ENCODE data around the gene PML.
"Not testable (repeated sequence)": the region's sequence is repeated elsewhere in the genome, so short reads cannot be mapped to it uniquely, and the experiment has no call there.

Gene PML

DNA sequence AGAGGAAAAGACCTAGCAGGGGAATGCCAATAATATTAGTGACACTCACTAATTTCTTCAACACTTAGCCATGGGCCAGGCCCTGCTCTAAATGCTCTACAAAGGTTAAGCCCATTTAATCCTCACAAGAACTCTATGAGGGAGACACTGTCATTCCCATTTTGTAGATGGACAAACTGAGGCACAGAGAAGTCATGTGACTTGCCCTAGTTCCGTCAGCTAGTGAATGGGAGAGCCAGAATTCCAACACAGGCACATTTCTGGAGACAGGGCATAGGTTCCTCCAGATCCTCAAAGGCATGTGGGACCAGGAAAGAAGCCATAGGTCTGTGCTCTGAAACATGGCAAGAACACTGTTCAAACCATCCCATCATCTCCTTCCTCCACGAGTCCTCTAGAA is 36.7 kb upstream of the PML start:
- no peak for DNase-seq

DNA sequence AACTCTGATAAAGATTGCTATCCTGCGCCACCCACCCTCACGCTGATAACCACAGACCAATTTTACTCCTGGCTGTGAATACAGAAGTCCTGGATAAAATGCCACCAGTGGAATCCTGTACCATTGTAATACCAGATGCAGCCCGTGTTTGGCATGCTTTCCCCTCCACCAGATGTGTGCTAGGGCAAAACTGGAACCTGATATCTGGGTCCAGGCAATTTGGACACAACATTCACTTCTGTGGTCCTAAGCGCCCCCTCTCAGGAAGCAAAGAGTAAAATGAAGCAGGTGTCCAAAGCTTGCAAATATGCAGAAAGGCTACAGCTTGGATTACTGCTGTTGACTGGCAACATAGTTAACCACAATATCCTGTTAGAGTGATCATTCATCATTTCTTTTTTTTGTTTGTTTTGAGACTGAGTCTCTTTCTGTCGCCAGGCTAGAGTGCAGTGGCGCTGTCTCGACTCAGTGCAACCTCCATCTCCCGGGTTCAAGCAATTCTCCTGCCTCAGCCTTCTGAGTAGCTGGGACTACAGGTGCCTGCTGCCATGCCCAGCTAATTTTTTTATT is 35.4 kb upstream of the PML start:
- peak; percentile 48 for DNase-seq

DNA sequence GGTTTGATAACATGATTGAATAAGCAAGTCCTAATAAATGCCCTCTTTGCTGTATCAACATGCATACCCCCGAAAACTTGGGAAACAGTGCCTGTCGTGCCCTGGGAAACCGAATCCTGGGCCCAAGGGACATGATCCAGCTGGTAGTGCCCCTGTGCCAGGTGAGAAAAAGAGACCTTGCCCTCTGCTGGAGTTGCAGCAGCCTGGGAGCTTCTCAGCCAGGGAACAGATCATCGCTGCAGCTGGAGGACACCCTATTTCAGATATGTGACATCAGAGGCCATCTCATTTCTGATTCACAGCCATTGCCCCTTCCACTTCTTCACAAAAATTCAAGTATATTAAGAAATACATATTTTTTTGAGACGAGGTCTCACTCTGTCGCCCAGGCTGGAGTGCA is 34.7 kb upstream of the PML start:
- DNase-seq, result no peak

DNA sequence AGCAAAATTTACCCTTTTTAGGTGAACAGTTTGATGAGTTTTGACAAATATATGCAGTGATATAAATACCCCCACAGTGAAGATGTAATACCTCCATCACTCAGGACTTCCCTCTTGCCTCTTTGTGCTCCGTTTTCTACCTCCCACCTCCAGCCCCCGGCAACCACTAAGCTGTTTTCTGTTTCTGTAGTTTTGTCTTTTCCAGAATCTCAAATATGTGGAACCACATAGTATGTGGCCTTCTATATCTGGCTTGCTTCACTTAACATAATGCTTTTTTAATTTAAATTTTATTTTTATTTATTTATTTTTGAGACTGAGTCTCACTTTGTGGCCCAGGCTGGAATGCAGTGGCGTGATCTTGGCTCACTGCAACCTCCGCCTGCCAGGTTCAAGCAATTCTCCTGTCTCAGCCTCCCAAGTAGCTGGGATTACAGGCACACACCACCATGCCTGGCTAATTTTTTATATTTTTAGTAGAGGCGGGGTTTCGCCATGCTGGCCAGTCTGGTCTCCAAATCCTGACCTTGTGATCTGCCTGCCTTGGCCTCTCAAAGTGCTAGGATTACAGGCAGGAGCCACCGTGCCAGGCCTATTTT is 33.9 kb upstream of the PML start:
- DNase-seq, result not testable (repeated sequence)

DNA sequence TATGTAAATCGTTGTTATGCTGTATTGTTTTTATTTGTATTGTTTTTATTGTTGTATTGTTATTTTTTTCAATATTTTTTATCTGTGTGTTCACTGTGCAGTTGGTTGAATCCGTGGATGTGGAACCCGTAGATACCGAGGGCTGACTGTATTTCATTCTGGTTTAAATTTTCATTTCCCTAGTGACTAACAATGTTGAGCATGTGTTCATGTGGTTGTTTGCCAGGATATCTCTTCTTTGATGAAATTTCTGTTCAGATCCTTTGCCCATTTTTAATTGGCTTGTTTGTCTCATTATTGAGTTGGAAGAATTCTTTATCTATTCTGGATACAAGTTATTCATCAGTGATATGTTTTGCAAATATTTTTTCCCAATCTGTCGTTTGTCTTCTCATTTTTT is 32.1 kb upstream of the PML start:
- DNase-seq, result no peak

DNA sequence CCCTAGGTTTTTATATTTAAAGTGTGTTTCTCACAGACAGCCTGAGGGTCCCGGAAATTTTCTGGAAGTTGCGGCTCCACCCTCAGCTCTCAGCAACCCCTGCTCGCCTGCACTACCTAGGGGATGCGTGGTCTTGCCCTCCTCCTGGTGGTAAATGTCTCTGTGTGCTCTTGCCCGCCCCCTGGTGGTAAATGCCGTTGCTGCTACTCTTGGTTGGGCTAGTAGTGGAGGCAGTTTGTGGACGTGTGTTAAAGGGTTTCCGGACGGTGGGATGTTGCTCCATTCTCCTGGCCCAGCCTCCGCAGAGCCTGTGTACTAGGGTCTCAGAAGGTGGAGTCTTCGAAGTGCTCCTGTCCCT is 29.8 kb upstream of the PML start:
- DNase-seq, result peak; percentile 67

DNA sequence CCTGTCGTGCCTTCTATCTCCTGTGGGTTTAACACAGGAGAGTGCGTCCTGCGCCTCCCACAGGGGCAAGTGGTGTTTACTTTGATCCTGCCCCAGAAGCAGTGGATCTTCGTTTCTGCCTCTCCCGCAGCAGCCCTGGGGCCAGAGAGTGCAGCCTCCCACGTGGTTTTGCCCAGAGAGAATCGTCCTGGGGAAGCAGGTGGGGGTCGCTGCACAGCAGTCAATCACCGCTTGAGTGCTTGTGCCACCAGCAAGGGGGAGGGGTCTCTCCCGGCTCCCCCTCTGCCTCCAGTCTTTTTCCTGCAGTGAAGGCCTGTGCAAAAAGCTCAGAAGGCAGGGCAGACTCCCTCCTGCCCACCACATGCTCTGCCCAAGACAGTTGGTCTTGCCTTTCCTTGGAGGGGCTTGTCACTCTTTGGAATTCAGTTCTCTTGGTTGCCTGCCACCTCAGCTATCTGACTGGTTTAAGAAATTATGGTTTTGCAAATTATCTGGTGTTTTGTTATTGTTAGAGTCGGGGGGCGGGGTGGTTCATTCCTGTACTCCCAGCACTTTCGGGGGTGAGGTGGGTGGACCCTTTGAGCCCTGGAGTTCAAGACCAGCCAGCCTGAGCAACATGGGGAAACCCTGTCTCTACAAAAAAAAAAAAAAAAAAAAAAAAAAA is 29.3 kb upstream of the PML start:
- peak; percentile 45 for DNase-seq

- DNase-seq, result no peak
These were observed 28.8 kb upstream of the PML start for GRCh38 chr15:73965758-73966113.

DNA sequence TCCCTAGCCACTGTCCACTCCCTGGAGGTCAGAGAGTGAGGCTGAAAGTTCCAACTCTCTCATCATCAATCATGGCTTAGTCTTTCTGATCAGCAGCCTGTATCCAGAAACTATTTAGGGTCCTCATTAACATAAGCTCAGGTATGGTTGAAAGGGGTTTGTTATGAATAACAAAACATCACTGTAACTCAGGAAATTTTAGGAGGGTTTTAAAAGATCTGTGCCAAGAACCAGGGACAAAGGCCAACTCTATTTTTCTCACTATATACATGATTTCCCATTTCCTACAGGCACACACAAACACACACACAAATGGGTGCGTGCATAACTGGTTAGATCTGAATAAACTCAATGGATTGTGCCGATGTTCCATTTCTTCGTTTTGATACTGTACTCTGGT is 26.1 kb upstream of the PML start:
- DNase-seq, result no peak

- DNase-seq, result no peak
These were observed 25.3 kb upstream of the PML start for GRCh38 chr15:73969151-73969759.

GRCh38 chr15:73972984-73973682 is 21.4 kb upstream of the PML start:
- peak; percentile 86 for DNase-seq

GRCh38 chr15:73973683-73974200 is 20.8 kb upstream of the PML start:
- DNase-seq, result not testable (repeated sequence)

GRCh38 chr15:73975440-73976125 is 18.9 kb upstream of the PML start:
- DNase-seq, result peak; percentile 40

DNA sequence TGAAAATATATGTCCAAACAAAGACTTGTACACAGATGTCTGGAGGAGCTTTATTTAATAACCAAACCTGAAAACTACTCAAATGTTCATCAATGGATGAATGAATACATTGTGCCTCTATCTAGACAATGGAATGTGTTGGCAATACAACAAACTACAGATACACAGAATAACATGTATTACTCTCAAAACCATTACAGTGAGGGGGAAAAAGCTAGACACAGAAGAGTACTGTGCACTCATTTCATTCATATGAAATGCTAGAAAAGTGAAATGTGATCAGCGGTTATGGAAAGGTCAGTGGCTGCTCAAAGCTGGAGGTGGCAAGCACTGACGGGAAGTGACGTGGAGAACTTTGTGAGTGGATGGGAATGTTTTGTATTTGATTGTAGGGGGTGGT is 15.6 kb upstream of the PML start:
- DNase-seq, result no peak

DNA sequence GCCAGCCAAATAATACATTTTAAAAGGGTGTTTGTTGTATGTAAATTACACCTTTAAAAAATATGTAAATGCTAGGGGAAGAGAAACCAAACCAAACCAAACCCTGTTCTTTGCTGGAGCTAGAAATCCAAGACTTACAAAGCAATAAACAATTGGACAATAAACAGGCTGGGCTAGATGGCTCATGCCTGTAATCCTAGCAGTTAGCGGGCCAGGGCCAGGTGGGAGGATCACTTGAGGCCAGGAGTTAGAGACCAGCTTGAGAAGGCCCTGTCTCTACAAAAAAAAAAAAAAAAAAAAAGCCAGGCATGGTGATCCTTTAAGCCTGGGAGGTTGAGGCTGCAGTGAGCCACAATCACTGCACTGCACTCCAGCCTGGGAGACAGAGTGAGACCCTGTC is 14.9 kb upstream of the PML start:
- no peak for DNase-seq

DNA sequence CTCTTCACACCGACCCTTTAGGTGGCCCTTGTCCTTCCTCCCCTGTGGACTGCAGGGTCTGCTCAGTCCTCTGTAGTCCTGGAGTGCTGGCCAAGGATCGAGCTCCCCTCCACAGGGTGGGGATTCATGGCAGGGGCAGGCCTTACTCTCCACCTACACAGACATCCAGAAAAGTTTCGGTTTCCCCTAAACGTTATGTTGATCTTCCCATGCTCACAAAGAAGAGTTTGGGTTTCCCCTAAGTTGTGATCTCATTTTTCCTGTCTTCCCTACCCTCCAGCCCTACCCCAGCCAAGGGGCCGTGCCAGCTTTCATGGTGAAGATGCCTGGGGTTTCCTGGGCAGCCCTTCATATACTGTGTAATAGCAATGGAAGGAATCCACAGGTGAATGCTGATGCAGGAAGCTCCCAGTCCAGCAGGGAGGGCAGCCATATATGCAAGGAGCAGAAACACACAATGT is 12.7 kb upstream of the PML start:
- DNase-seq, result no peak

DNA sequence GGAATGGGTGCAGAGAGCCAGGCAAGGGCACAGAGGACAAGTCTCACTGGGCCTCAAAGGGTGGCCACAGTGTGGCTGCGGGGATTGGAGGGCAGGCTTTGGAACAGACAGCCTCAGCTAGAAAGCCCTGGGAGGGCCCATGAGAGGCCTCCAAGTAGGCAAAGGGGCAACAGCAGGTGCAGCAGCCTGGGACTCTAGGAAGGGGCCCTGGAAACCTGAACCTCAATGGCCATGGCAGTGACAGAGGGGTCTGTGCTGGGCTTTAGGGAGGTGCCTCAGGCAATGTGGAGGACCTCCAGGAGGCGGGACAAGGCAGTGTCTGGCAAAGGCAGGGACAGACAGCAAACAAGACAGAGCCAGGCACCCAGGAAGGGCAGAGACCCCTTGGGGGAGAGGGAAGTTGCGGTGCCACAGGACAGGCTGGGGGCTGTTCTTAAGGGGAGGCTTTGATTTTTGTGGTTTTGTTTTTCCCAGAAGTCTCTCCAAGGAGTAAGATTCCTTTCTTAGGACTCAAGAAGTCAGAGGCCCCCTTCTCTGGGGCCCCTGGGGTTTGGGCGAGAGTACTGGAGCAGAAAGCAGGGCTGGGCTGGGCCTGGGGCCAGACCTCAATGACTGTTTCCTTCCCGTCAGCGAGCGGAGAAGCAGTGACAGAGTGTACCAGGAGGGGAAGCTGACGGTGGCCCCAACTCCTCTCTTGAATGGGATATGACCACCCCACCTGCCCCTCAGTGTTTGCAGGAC is 12.1 kb upstream of the PML start:
- no peak for DNase-seq

DNA sequence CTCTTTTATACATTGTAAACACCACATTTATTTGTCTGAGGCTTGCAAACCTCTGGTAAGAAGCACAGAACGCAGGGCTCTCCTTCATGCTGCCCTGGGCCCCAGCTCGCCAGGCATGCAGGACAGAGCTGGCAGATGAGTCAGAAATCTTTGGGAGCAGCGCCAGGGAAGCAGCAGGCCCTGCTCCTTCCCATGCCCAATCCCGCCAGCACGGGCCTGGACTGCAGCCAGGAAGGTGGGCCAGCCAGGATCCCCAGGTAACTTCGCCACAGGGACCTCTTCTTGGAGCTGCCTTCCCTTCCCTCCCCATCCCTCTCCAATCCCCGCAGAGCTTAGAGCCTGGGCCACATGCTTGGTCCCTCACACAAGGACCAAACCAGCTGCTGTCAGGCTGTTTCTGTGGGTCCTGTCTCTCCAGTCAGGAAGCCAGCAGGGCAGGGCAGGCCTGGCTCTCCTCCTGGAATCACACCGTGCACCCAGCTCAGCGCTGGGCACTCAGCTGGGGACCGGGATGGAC is 11.2 kb upstream of the PML start:
- peak; percentile 37 for DNase-seq

DNA sequence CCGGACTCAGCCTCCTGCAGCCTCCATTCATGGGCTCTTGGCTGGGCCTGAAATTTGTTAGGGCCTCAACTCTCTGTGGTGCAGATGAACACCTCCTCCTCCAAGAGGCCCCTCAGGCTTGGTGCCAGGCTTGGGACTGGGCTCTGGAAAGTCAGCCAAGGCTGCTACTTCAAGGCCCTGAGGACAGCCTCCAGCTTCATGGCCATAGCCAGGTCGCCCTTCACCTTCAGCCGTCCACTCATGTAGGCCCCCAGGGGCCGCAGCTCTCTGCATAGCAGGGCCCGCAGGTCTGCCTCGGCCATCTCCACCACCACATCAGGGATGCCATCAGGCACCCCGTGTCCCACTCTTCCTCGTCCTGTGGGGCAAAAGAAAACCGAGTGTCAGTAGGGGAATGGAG is 10.7 kb upstream of the PML start:
- DNase-seq, result no peak

DNA sequence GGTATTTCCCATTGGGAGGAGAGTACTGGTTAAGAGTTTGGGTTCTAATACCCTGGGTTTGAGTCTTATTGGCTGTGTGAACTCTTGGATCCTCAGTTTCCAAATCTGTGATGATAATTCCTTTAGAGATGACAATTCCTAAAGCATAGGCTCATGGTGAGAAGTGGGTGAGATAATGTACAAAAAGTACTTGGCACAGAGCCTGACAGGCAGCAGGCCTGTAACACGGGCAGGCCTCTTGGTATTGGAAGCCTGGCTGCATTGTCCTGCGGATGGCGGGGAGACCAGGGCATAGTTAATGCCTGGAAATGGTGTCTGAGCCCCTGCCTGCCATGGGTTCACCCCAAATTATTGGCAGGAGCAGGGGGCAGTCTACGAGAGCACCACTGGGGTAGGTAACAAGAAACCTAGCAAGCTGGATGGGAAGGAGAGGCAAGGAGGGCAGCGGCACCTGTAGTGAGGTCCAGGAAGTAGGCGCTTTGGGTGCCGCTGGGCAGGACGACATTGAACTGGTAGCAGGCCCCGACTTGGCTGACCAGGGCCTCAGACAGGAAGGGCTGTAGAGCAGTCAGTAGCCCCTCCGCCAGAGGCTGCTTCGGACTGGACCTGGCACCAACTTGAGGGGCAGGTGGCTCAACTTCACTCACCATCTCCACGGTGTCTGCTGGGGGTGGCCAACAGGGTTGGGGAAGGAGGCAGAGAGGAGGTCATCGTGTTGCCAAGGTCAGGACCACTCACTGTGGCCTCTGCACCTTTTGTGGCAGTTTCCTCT is 10.1 kb upstream of the PML start:
- no peak for DNase-seq

All from NCI-H69 (cell line).